ENCODE results near the gene RPS6KL1. TPM values are rescaled to one million over a fixed set of nuclear protein-coding genes. Genes with fewer than 3 reads are reported as not detected.

RPS6KL1 gene
- total RNA-seq, 2 experiments from 2014 or later, result 12.5 to 12.7 TPM

GRCh38 chr14:74910556-74910955, 12.5 kb downstream of the RPS6KL1 start:
- CTCF ChIA-PET, result interaction anchor here (1.4 kb wide), 1 partner anchor 50 kb away, joined by 3 read pairs; no protein-coding TSS in a partner anchor
- peaks cover 9% of the 10 kb centered on the region for H3K4me1 ChIP-seq (ENCODE audit: insufficient read depth, low read length)
- POLR2A ChIA-PET, result no interaction called here

GRCh38 chr14:74909911-74910310, 13.1 kb downstream of the RPS6KL1 start:
- Histone ChIP-seq H3K4me3 (ENCODE audit: low read length) (no peak overlapping the region), H3K27me3 (ENCODE audit: control insufficient read depth in 1 of 2, insufficient read depth in 2 of 2, low read length in 2 of 2) (no peaks in the 10 kb centered on the region), H3K27ac (ENCODE audit: low read depth in 1 of 2, low read length in 2 of 2) (no peak overlapping the region), H3K4me1 (ENCODE audit: insufficient read depth, low read length) (peaks cover 13% of the 10 kb centered on the region), H3K9me3 (ENCODE audit: control insufficient read depth in 1 of 2, insufficient read depth in 1 of 2, low read length in 2 of 2) (no peaks in the 10 kb centered on the region), H3K36me3 (ENCODE audit: insufficient read depth, low read length) (peaks cover 7% of the 10 kb centered on the region)
- TF ChIP-seq CTCF (IDR thresholded peaks at IDR 0.05), result no peak
- Mint-ChIP-seq H3K36me3 (ENCODE audit: low read depth) (peaks cover 7% of the 10 kb centered on the region), H3K27ac (no peak overlapping the region), H3K4me1 (ENCODE audit: low read depth) (peaks cover 5% of the 10 kb centered on the region), H3K4me3 (no peak overlapping the region), H3K27me3 (no peaks in the 10 kb centered on the region), H3K9me3 (no peaks in the 10 kb centered on the region)
- ATAC-seq (ENCODE audit: poor library complexity) (no peak), DNase-seq (no peak)
- intact Hi-C loops (cut with DNase I, micrococcal nuclease), result no loop called here
- ChIA-PET CTCF (no interaction called here), POLR2A (interaction anchor here (1.2 kb wide), 1 partner anchor 49 kb away, joined by 4 read pairs; no protein-coding TSS in a partner anchor)

More at GRCh38 chr14:74910556-74910955, 12.5 kb downstream of the RPS6KL1 start:
- H3K27ac ChIP-seq (ENCODE audit: low read depth in 1 of 2, low read length in 2 of 2), result no peak overlapping the region
- H3K27me3 ChIP-seq (ENCODE audit: control insufficient read depth in 1 of 2, insufficient read depth in 2 of 2, low read length in 2 of 2), result no peaks in the 10 kb centered on the region
- H3K9me3 ChIP-seq (ENCODE audit: control insufficient read depth in 1 of 2, insufficient read depth in 1 of 2, low read length in 2 of 2), result no peaks in the 10 kb centered on the region
- H3K4me3 ChIP-seq (ENCODE audit: low read length), result no peak overlapping the region
- no peak overlapping the region for H3K27ac Mint-ChIP-seq
- peaks cover 3% of the 10 kb centered on the region for H3K36me3 ChIP-seq (ENCODE audit: insufficient read depth, low read length)
- H3K27me3 Mint-ChIP-seq, result no peaks in the 10 kb centered on the region
- no peak for TF ChIP-seq CTCF (IDR thresholded peaks at IDR 0.05)
- intact Hi-C loops (cut with DNase I, micrococcal nuclease), result no loop called here
- DNase-seq (no peak), ATAC-seq (ENCODE audit: poor library complexity) (no peak)
- H3K36me3 Mint-ChIP-seq (ENCODE audit: low read depth), result peaks cover 3% of the 10 kb centered on the region
- H3K4me3 Mint-ChIP-seq, result no peak overlapping the region
- no peaks in the 10 kb centered on the region for H3K9me3 Mint-ChIP-seq
- peaks cover 4% of the 10 kb centered on the region for H3K4me1 Mint-ChIP-seq (ENCODE audit: low read depth)

- ChIA-PET POLR2A (interaction anchor here (1.2 kb wide), 1 partner anchor 49 kb away, joined by 4 read pairs; no protein-coding TSS in a partner anchor), CTCF (no interaction called here)
- Histone ChIP-seq H3K27me3 (ENCODE audit: control insufficient read depth in 1 of 2, insufficient read depth in 2 of 2, low read length in 2 of 2) (no peaks in the 10 kb centered on the region), H3K9me3 (ENCODE audit: control insufficient read depth in 1 of 2, insufficient read depth in 1 of 2, low read length in 2 of 2) (no peaks in the 10 kb centered on the region), H3K4me3 (ENCODE audit: low read length) (no peak overlapping the region), H3K27ac (ENCODE audit: low read depth in 1 of 2, low read length in 2 of 2) (no peak overlapping the region), H3K4me1 (ENCODE audit: insufficient read depth, low read length) (peaks cover 13% of the 10 kb centered on the region), H3K36me3 (ENCODE audit: insufficient read depth, low read length) (peaks cover 11% of the 10 kb centered on the region)
- no peaks in the 10 kb centered on the region for H3K9me3 Mint-ChIP-seq
- no peak for ATAC-seq (ENCODE audit: poor library complexity)
- DNase-seq, result no peak
- H3K4me1 Mint-ChIP-seq (ENCODE audit: low read depth), result peaks cover 5% of the 10 kb centered on the region
- H3K27me3 Mint-ChIP-seq, result no peaks in the 10 kb centered on the region
- peaks cover 10% of the 10 kb centered on the region for H3K36me3 Mint-ChIP-seq (ENCODE audit: low read depth)
- no peak for TF ChIP-seq CTCF (IDR thresholded peaks at IDR 0.05)
- H3K27ac Mint-ChIP-seq, result no peak overlapping the region
- no peak overlapping the region for H3K4me3 Mint-ChIP-seq
- intact Hi-C loops (cut with DNase I, micrococcal nuclease), result no loop called here
These were observed 13.6 kb downstream of the RPS6KL1 start for GRCh38 chr14:74909501-74909900.
